DOHH2 (cell line): ENCODE data around the gene MAP4K4.

Experiments
- H3F3A ChIP-seq: fragments of 200-600 bp; sonication (generic), shearing (Covaris generic); 2 replicates; pipeline ENCODE4 v1.6.0; 2016; ENCODE audit warnings: antibody characterized with exemption, mild to moderate bottlenecking; ENCODE audit not compliant: control insufficient read depth, insufficient read depth
- H3K27ac ChIP-seq: fragments of 200-600 bp; sonication (generic); 2 replicates; pipeline ENCODE4 v1.5.1; 2014; ENCODE audit warnings: low read depth, mild to moderate bottlenecking, low read length, moderate library complexity
- H3K27me3 ChIP-seq: fragments of 200-600 bp; sonication (generic); 2 replicates; pipeline ENCODE4 v1.6.1; 2014; ENCODE audit warnings: mild to moderate bottlenecking, low read length, mixed read lengths; ENCODE audit not compliant: control insufficient read depth
- H3K36me3 ChIP-seq: fragments of 200-600 bp; sonication (generic); 2 replicates; pipeline ENCODE4 v1.6.1; 2014; ENCODE audit warnings: mild to moderate bottlenecking, low read length, moderate library complexity, mixed read lengths; ENCODE audit not compliant: control insufficient read depth
- H3K4me1 ChIP-seq: fragments of 200-600 bp; sonication (generic); 2 replicates; pipeline ENCODE4 v1.6.1; 2014; ENCODE audit warnings: mild to moderate bottlenecking, low read length, mixed read lengths; ENCODE audit not compliant: control insufficient read depth
- H3K4me2 ChIP-seq: fragments of 200-600 bp; sonication (generic); 2 replicates; pipeline ENCODE4 v1.6.0; 2014; ENCODE audit warnings: mild to moderate bottlenecking, low read length, moderate library complexity
- H3K4me3 ChIP-seq: fragments of 200-600 bp; sonication (generic); 2 replicates; pipeline ENCODE4 v1.5.1; 2014; ENCODE audit warnings: mild to moderate bottlenecking, low read length, mixed read lengths
- H3K79me2 ChIP-seq: fragments of 200-600 bp; sonication (generic); 2 replicates; pipeline ENCODE4 v1.6.1; 2014; ENCODE audit warnings: mild to moderate bottlenecking, low read length, mixed read lengths; ENCODE audit not compliant: control insufficient read depth
- H3K9me2 ChIP-seq: fragments of 200-600 bp; sonication (generic); replicated peaks from 2 replicates; pipeline ENCODE4 v1.6.1; 2014; ENCODE audit warnings: mild to moderate bottlenecking, low read length, mixed read lengths; ENCODE audit not compliant: control insufficient read depth
- H3K9me3 ChIP-seq: fragments of 200-600 bp; sonication (generic); 2 replicates; pipeline ENCODE4 v1.6.1; 2014; ENCODE audit warnings: antibody characterized with exemption, low read length, mixed read lengths; ENCODE audit not compliant: control insufficient read depth, insufficient read depth
- H4K20me1 ChIP-seq: fragments of 200-600 bp; sonication (generic); 2 replicates; pipeline ENCODE4 v1.6.0; 2014; ENCODE audit warnings: low read depth, mild to moderate bottlenecking, antibody characterized with exemption, low read length, moderate library complexity; ENCODE audit not compliant: control insufficient read depth, insufficient read depth
- CTCF ChIP-seq: fragments of 200-600 bp; sonication (generic); IDR thresholded peaks from one replicate; pipeline ENCODE4 v1.5.1; 2014; ENCODE audit warnings: antibody characterized with exemption, mild to moderate bottlenecking, low read depth, low read length; ENCODE audit not compliant: poor library complexity, severe bottlenecking
- EZH2phosphoT487 ChIP-seq: fragments of 200-600 bp; sonication (generic); IDR thresholded peaks from 2 replicates; pipeline ENCODE4 v1.6.1; 2017; ENCODE audit warnings: borderline replicate concordance, mild to moderate bottlenecking, antibody characterized with exemption, low read length, moderate library complexity, mixed read lengths

The MAP4K4 gene

GRCh38 chr2:101858910-101859309 is 161.4 kb downstream of the MAP4K4 start:
- Histone ChIP-seq H3K4me2 (no peak overlapping the region), H3K27me3 (no peaks in the 10 kb centered on the region), H3K4me3 (no peak overlapping the region), H3K9me3 (no peaks in the 10 kb centered on the region), H3K27ac (no peak overlapping the region), H3F3A (no peaks in the 10 kb centered on the region), H4K20me1 (0 out of 2 replicates have a peak, but pooled peaks cover 2% of the 10 kb centered on the region), H3K9me2 (no peaks in the 10 kb centered on the region), H3K36me3 (peaks cover 90% of the 10 kb centered on the region), H3K79me2 (no peaks in the 10 kb centered on the region), H3K4me1 (no peaks in the 10 kb centered on the region)
- no peak for TF ChIP-seq CTCF
- no peak for TF ChIP-seq EZH2phosphoT487

GRCh38 chr2:101859604-101860003 is 162.1 kb downstream of the MAP4K4 start:
- Histone ChIP-seq H3F3A (no peaks in the 10 kb centered on the region), H3K9me2 (no peaks in the 10 kb centered on the region), H3K27me3 (no peaks in the 10 kb centered on the region), H3K4me2 (no peak overlapping the region), H3K79me2 (no peaks in the 10 kb centered on the region), H3K36me3 (peaks cover 86% of the 10 kb centered on the region), H3K4me1 (no peaks in the 10 kb centered on the region), H3K4me3 (no peak overlapping the region), H3K27ac (no peak overlapping the region), H3K9me3 (no peaks in the 10 kb centered on the region), H4K20me1 (0 out of 2 replicates have a peak, but pooled peaks cover 2% of the 10 kb centered on the region)
- TF ChIP-seq CTCF (no peak), EZH2phosphoT487 (no peak)

GRCh38 chr2:101860157-101860556 is 162.7 kb downstream of the MAP4K4 start:
- no peaks in the 10 kb centered on the region for H3K4me1 ChIP-seq
- no peaks in the 10 kb centered on the region for H3K9me3 ChIP-seq
- no peak overlapping the region for H3K4me3 ChIP-seq
- no peaks in the 10 kb centered on the region for H3K9me2 ChIP-seq
- TF ChIP-seq CTCF (no peak), EZH2phosphoT487 (no peak)
- no peak overlapping the region for H3K27ac ChIP-seq
- H3K79me2 ChIP-seq = no peaks in the 10 kb centered on the region
- no peaks in the 10 kb centered on the region for H3F3A ChIP-seq
- H3K36me3 ChIP-seq = peaks cover 86% of the 10 kb centered on the region
- H3K27me3 ChIP-seq = no peaks in the 10 kb centered on the region
- H4K20me1 ChIP-seq = 0 out of 2 replicates have a peak, but pooled peaks cover 2% of the 10 kb centered on the region
- H3K4me2 ChIP-seq = no peak overlapping the region
